ENCODE results near the gene SEMA5A. TPM values are rescaled to one million over a fixed set of nuclear protein-coding genes. Genes with fewer than 3 reads are reported as not detected.

SEMA5A gene
- total RNA-seq, 1 donor from 2014 or later, result 4.0 TPM

- no peaks in the 10 kb centered on the region for H3K36me3 Mint-ChIP-seq (ENCODE audit: insufficient read depth)
- H3K4me3 Mint-ChIP-seq (ENCODE audit: low read depth), result no peak overlapping the region
- no peaks in the 10 kb centered on the region for H3K27me3 Mint-ChIP-seq
- TF ChIP-seq CTCF (IDR thresholded peaks at IDR 0.05; ENCODE audit: unreplicated experiment), result no peak
- H3K9me3 Mint-ChIP-seq (ENCODE audit: low read depth), result peaks cover 3% of the 10 kb centered on the region
- no peak overlapping the region for H3K27ac Mint-ChIP-seq
- H3K4me1 Mint-ChIP-seq (ENCODE audit: low read depth), result no peaks in the 10 kb centered on the region
- no peak for DNase-seq (ENCODE audit: low spot score, unreplicated experiment)
Observed at GRCh38 chr5:8997542-8998070, 548.3 kb downstream of the SEMA5A start.

- H3K4me1 Mint-ChIP-seq (ENCODE audit: low read depth), result no peaks in the 10 kb centered on the region
- peaks cover 3% of the 10 kb centered on the region for H3K9me3 Mint-ChIP-seq (ENCODE audit: low read depth)
- no peaks in the 10 kb centered on the region for H3K36me3 Mint-ChIP-seq (ENCODE audit: insufficient read depth)
- H3K27me3 Mint-ChIP-seq, result no peaks in the 10 kb centered on the region
- no peak overlapping the region for H3K4me3 Mint-ChIP-seq (ENCODE audit: low read depth)
- TF ChIP-seq CTCF (IDR thresholded peaks at IDR 0.05; ENCODE audit: unreplicated experiment), result peak; percentile 65
- no peak overlapping the region for H3K27ac Mint-ChIP-seq
- no peak for DNase-seq (ENCODE audit: low spot score, unreplicated experiment)
Observed at GRCh38 chr5:8993031-8993430, 552.8 kb downstream of the SEMA5A start.

Small RNA genes within 50 kb of the gene (microRNA-seq; reads per million reads assigned to microRNA genes)
- gene MIR4636 (ENCODE audit: borderline number of aligned reads, unreplicated experiment), result 1.8 reads per million

Other genes with a start within 250 kb of the SEMA5A start
- gene TAS2R1, start 84.3 kb upstream of the SEMA5A start, total RNA-seq, result 0.22 TPM in 1 of 2 replicates, not detected in the other